Thoracic aorta endothelial cell (primary cell): Measurements from ENCODE around the gene TSBP1. TPM values are rescaled to one million over a fixed set of nuclear protein-coding genes. Genes with fewer than 3 reads are reported as not detected.

Source experiments
- small RNA-seq: library from RNA; depleted of rRNA; stranded (forward); fragments of <200 nt; gene quantifications from one replicate; pipeline ENCODE3, GENCODE V24; 2012
- total RNA-seq: library from RNA; depleted of rRNA; stranded (reverse); fragments of >200 nt; gene quantifications from 2 replicates; pipeline ENCODE4 v1.2.3, GENCODE V29; 2012

The TSBP1 gene
- not detected in 2 replicates for total RNA-seq

DNA sequence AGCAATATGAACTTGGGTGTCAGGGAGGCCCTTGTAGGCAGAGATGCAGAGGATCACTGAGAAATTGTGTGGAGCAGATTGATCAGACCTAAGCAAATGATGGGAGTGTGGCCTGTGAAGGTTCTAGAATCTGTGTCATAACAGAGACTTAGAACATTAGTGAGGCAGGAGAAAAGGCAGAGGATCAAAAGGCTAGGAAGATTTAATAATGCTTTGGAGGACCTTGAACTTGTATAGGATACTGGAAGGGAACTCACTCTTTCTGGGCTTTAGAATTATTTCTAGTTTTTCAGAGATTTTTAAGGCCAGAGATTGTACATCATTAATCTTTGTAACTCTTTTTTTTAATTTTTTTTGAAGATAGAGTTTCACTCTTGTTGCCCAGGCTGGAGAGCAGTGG is at the start of gene TSBP1:
TSBP1 (minus strand) TSS at position 101 of the 400 bp plus-strand sequence. CDS start 197 bp downstream, outside the sequence.

GRCh38 chr6:32406857-32407256 is 35.2 kb upstream of the TSBP1 start, which contains the start of gene BTNL2:
Gene BTNL2, minus strand, starts transcription at chr6:32407181. Its CDS starts 58 bp downstream, at chr6:32407123.

Small RNA genes within 50 kb of the gene (small RNA-seq; reads per million reads assigned to genes)
- gene RNU6-603P, result not detected

Other genes with a start within 250 kb of the TSBP1 start
- 33.1 and 38.4 TPM in 2 replicates for gene ATF6B, start 243.7 kb downstream of the TSBP1 start, total RNA-seq
- 5.2 and 6.7 TPM in 2 replicates for gene FKBPL, start 241.6 kb downstream of the TSBP1 start, total RNA-seq
- gene PRRT1, start 220.0 kb downstream of the TSBP1 start, total RNA-seq, result 0.14 TPM in 1 of 2 replicates, not detected in the other
- 32.7 and 42.2 TPM in 2 replicates for gene PPT2, start 217.8 kb downstream of the TSBP1 start, total RNA-seq
- gene EGFL8, start 207.3 kb downstream of the TSBP1 start, total RNA-seq, result 1.1 and 1.2 TPM in 2 replicates
- gene AGPAT1, start 195.8 kb downstream of the TSBP1 start, total RNA-seq, result 17.3 and 24.0 TPM in 2 replicates
- 28.9 and 42.6 TPM in 2 replicates for gene RNF5, start 193.5 kb downstream of the TSBP1 start, total RNA-seq
- gene AGER, start 187.7 kb downstream of the TSBP1 start, total RNA-seq, result 0.27 and 0.36 TPM in 2 replicates
- 41.5 and 43.2 TPM in 2 replicates for gene PBX2, start 181.7 kb downstream of the TSBP1 start, total RNA-seq
- gene GPSM3, start 179.3 kb downstream of the TSBP1 start, total RNA-seq, result 7.6 and 11.6 TPM in 2 replicates
- gene NOTCH4, start 147.8 kb downstream of the TSBP1 start, total RNA-seq, result 32.6 and 103 TPM in 2 replicates
- gene BTNL2, start 35.3 kb upstream of the TSBP1 start, total RNA-seq, result not detected in 2 replicates
- not detected in 2 replicates for gene HLA-DRA, start 68.0 kb upstream of the TSBP1 start, total RNA-seq
- gene HLA-DRB5, start 158.4 kb upstream of the TSBP1 start, total RNA-seq, result not detected in 2 replicates
- gene HLA-DRB1, start 217.9 kb upstream of the TSBP1 start, total RNA-seq, result 0.93 TPM in 1 of 2 replicates, not detected in the other